Choroid plexus epithelial cell (primary cell): ENCODE data around the gene STON1.
A peak's percentile ranks its signal among the peaks of the same experiment; 100 is the strongest.

Experiments used
- DNase-seq: peaks from one replicate; pipeline ENCODE4 v3.0.0-alpha.2; 2010; ENCODE audit warnings: low read depth
- H3K4me3 ChIP-seq: 2 replicates; pipeline ENCODE4 v1.5.1; 2011; ENCODE audit warnings: low read depth, mild to moderate bottlenecking, control low read depth, low read length, moderate library complexity
- CTCF ChIP-seq: conservative IDR thresholded peaks from 2 replicates; pipeline ENCODE4 v1.5.1; 2011; ENCODE audit warnings: low read depth, mild to moderate bottlenecking, control low read depth, inconsistent platforms, low read length, moderate library complexity

STON1 gene

GRCh38 chr2:48530033-48530811 is at the start of gene STON1:
TSS of gene STON1 (plus strand) at chr2:48530154. CDS start at chr2:48580634, 50,480 bp downstream.
- H3K4me3 ChIP-seq, result peak within 1 kb of the TSS; percentile 78
- TF ChIP-seq CTCF, result no peak
- peak; percentile 47 for DNase-seq

GRCh38 chr2:48480526-48480925 is 49.4 kb upstream of the STON1 start:
- no peak for DNase-seq
- no peak for TF ChIP-seq CTCF
- H3K4me3 ChIP-seq, result no peak overlapping the region

GRCh38 chr2:48482313-48482712 is 47.6 kb upstream of the STON1 start:
- no peak overlapping the region for H3K4me3 ChIP-seq
- peak; percentile 20 for DNase-seq
- TF ChIP-seq CTCF, result no peak

GRCh38 chr2:48482769-48483168 is 47.2 kb upstream of the STON1 start:
- H3K4me3 ChIP-seq, result no peak overlapping the region
- peak; percentile 21 for DNase-seq
- no peak for TF ChIP-seq CTCF

- TF ChIP-seq CTCF, result no peak
- DNase-seq, result peak; percentile 16
- H3K4me3 ChIP-seq, result no peak overlapping the region
Measured at GRCh38 chr2:48483506-48483905, 46.4 kb upstream of the STON1 start.

- TF ChIP-seq CTCF, result no peak
- peak; percentile 36 for DNase-seq
- no peak overlapping the region for H3K4me3 ChIP-seq
Measured at GRCh38 chr2:48483916-48484315, 46.0 kb upstream of the STON1 start.

- no peak for DNase-seq
- no peak for TF ChIP-seq CTCF
- no peak overlapping the region for H3K4me3 ChIP-seq
Measured at GRCh38 chr2:48488545-48488944, 41.4 kb upstream of the STON1 start.
